Tibial artery (tissue), 4 donors: ENCODE measurements around the gene XPA.

Experiments used
- DNase-seq, 2 donors: peaks; one replicate each; pipeline ENCODE4 v3.0.0-alpha.2; 2019
- H3K27ac ChIP-seq, 2 donors: fragments of 200-600 bp; sonication (generic) in 1 of 2; 1 replicate in 1 of 2; 2 replicates in 1 of 2; pipeline ENCODE4 v1.5.1; 2018 to 2019; ENCODE audit warnings: mild to moderate bottlenecking in 1 of 2
- H3K27me3 ChIP-seq, 2 donors: fragments of 200-600 bp; sonication (generic) in 1 of 2; one replicate each; pipeline versions ENCODE4 v1.5.1 to v1.6.0; 2016 to 2019
- H3K36me3 ChIP-seq, 3 donors: fragments of 200-600 bp; sonication (generic) in 2 of 3; one replicate each; pipeline ENCODE4 v1.5.1; 2016 to 2019; ENCODE audit warnings: mild to moderate bottlenecking in 2 of 3
- H3K4me1 ChIP-seq, 4 donors: fragments of 200-600 bp; sonication (generic) in 2 of 4; 1 replicate in 3 of 4; 2 replicates in 1 of 4; pipeline ENCODE4 v1.5.1; 2016 to 2019
- H3K4me3 ChIP-seq, 2 donors: fragments of 200-600 bp; sonication (generic) in 1 of 2; 1 replicate in 1 of 2; 2 replicates in 1 of 2; pipeline ENCODE4 v1.5.1; 2018 to 2019; ENCODE audit warnings: mild to moderate bottlenecking in 2 of 2
- H3K9me3 ChIP-seq, 3 donors: fragments of 200-600 bp; sonication (generic) in 1 of 3; one replicate each; pipeline ENCODE4 v1.5.1; 2016 to 2019
- CTCF ChIP-seq, 2 experiments: fragments of 200-600 bp in 1 of 2; fragments of 450-650 bp in 1 of 2; IDR thresholded peaks; one replicate each; pipeline ENCODE4 v1.5.1; 2017 to 2019; ENCODE audit warnings: antibody characterized with exemption in 2 of 2, mild to moderate bottlenecking in 1 of 2, moderate library complexity in 1 of 2
- intact Hi-C: fragments of 100-400 bp; cut with DNase I; formaldehyde crosslinking; loops from one replicate; pipeline ENCODE4 v1.15.0; 2023; ENCODE audit warnings: low total_unique reads

Gene XPA

GRCh38 chr9:97666907-97667686 lies 30.0 kb downstream of the XPA start:
- intact Hi-C loops: no loop called here
- Histone ChIP-seq H3K36me3 (peaks cover 91 to 98% (median 92%) of the 10 kb centered on the region in 3 donors), H3K27me3 (no peaks in the 10 kb centered on the region)

GRCh38 chr9:97665742-97666141 lies 31.4 kb downstream of the XPA start:
- TF ChIP-seq CTCF (IDR thresholded peaks at IDR 0.05): no peak
- no peak for DNase-seq
- Histone ChIP-seq H3K36me3 (peaks cover 83 to 97% (median 93%) of the 10 kb centered on the region in 3 donors), H3K9me3 (no peaks in the 10 kb centered on the region), H3K27ac (no peak overlapping the region), H3K4me3 (no peak overlapping the region), H3K4me1 (no peaks in the 10 kb centered on the region), H3K27me3 (no peaks in the 10 kb centered on the region)
- intact Hi-C loops: no loop called here

More at GRCh38 chr9:97666907-97667686, 30.0 kb downstream of the XPA start:
- no peaks in the 10 kb centered on the region for H3K4me1 ChIP-seq
- H3K9me3 ChIP-seq: no peaks in the 10 kb centered on the region
- no peak overlapping the region for H3K27ac ChIP-seq
- TF ChIP-seq CTCF (IDR thresholded peaks at IDR 0.05): no peak
- H3K4me3 ChIP-seq: no peak overlapping the region
- no peak for DNase-seq

DNA sequence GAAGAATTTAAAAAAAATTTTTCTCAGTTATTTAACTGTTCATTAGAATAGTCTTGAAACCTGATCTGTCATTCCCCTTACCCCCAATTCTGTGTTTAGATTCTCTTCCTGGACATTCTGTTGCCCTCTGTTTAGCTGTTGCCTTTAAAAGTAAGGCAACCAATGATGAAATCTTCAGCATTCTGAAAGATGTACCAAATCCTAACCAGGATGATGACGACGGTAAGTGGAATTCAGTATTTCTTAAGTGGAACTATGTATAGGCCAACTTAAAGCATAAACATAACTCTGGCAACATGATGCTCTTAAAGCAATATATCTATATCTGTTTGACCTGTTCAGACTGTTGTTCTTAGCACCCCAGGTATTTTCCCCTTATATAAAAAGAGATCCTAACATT lies 36.3 kb downstream of the XPA start:
- H3K36me3 ChIP-seq: peaks cover 66 to 90% (median 90%) of the 10 kb centered on the region in 3 donors
- no peak for TF ChIP-seq CTCF (IDR thresholded peaks at IDR 0.05)

GRCh38 chr9:97660340-97660739 lies 36.8 kb downstream of the XPA start:
- H3K4me3 ChIP-seq: no peak overlapping the region
- H3K9me3 ChIP-seq: no peaks in the 10 kb centered on the region
- H3K4me1 ChIP-seq: no peaks in the 10 kb centered on the region
- intact Hi-C loops: no loop called here
- no peak for TF ChIP-seq CTCF (IDR thresholded peaks at IDR 0.05)
- H3K36me3 ChIP-seq: peaks cover 66 to 90% (median 90%) of the 10 kb centered on the region in 3 donors
- no peak for DNase-seq
- no peak overlapping the region for H3K27ac ChIP-seq
- H3K27me3 ChIP-seq: no peaks in the 10 kb centered on the region

More for the DNA sequence above, 36.3 kb downstream of the XPA start:
- no peaks in the 10 kb centered on the region for H3K27me3 ChIP-seq
- H3K9me3 ChIP-seq: no peaks in the 10 kb centered on the region
- intact Hi-C loops: no loop called here
- H3K27ac ChIP-seq: no peak overlapping the region
- H3K4me3 ChIP-seq: no peak overlapping the region
- no peaks in the 10 kb centered on the region for H3K4me1 ChIP-seq
- DNase-seq: no peak

- no peak overlapping the region for H3K4me3 ChIP-seq
- peaks cover 65 to 90% (median 89%) of the 10 kb centered on the region in 3 donors for H3K36me3 ChIP-seq
- H3K9me3 ChIP-seq: no peaks in the 10 kb centered on the region
- H3K27me3 ChIP-seq: no peaks in the 10 kb centered on the region
- H3K27ac ChIP-seq: no peak overlapping the region
- TF ChIP-seq CTCF (IDR thresholded peaks at IDR 0.05): no peak
- H3K4me1 ChIP-seq: no peaks in the 10 kb centered on the region
- intact Hi-C loops: no loop called here
- DNase-seq: no peak
These were observed 37.4 kb downstream of the XPA start for GRCh38 chr9:97659771-97660170.
